HG03196 (cell line): ENCODE data around the gene LSMEM2.
"Not testable (repeated sequence)": the region's sequence is repeated elsewhere in the genome, so short reads cannot be mapped to it uniquely, and the experiment has no call there.

ENCODE experiments used
- ATAC-seq: cut with Tn5 transposase; IDR thresholded peaks from one replicate; pipeline ENCODE4 v1.9.1; 2021; ENCODE audit not compliant: unreplicated experiment

LSMEM2 gene

GRCh38 chr3:50245831-50246516 is 32.9 kb upstream of the LSMEM2 start:
- peak; percentile 52 for ATAC-seq

- peak; percentile 22 for ATAC-seq
Measured at GRCh38 chr3:50246517-50246954, 32.4 kb upstream of the LSMEM2 start.

- ATAC-seq: no peak
Measured at GRCh38 chr3:50248387-50248786, 30.5 kb upstream of the LSMEM2 start.

- ATAC-seq: no peak
Measured at GRCh38 chr3:50249457-50249856, 29.4 kb upstream of the LSMEM2 start.

- ATAC-seq: no peak
Measured at GRCh38 chr3:50250514-50250913, 28.4 kb upstream of the LSMEM2 start.

GRCh38 chr3:50251220-50251619 is 27.7 kb upstream of the LSMEM2 start:
- ATAC-seq: no peak

- no peak for ATAC-seq
Measured at GRCh38 chr3:50254577-50255250, 24.2 kb upstream of the LSMEM2 start.

GRCh38 chr3:50255251-50255615 is 23.7 kb upstream of the LSMEM2 start:
- ATAC-seq: no peak

- ATAC-seq: no peak
Measured at GRCh38 chr3:50256978-50257890, 21.7 kb upstream of the LSMEM2 start.

- no peak for ATAC-seq
Measured at GRCh38 chr3:50258029-50258680, 20.7 kb upstream of the LSMEM2 start.

- no peak for ATAC-seq
Measured at GRCh38 chr3:50258979-50259378, 19.9 kb upstream of the LSMEM2 start.

GRCh38 chr3:50259432-50260026 is 19.4 kb upstream of the LSMEM2 start:
- ATAC-seq: no peak

GRCh38 chr3:50260027-50260941 is 18.6 kb upstream of the LSMEM2 start:
- peak; percentile 83 for ATAC-seq

- no peak for ATAC-seq
Measured at GRCh38 chr3:50260942-50261441, 17.9 kb upstream of the LSMEM2 start.

- ATAC-seq: no peak
Measured at GRCh38 chr3:50261505-50261904, 17.4 kb upstream of the LSMEM2 start.

GRCh38 chr3:50262200-50262599 is 16.7 kb upstream of the LSMEM2 start:
- not testable (repeated sequence) for ATAC-seq

- no peak for ATAC-seq
Measured at GRCh38 chr3:50262778-50263177, 16.1 kb upstream of the LSMEM2 start.

- ATAC-seq: no peak
Measured at GRCh38 chr3:50263478-50264382, 15.2 kb upstream of the LSMEM2 start.
